ENCODE measurements around the gene SHISA7.
"Not testable (repeated sequence)": the region's sequence is repeated elsewhere in the genome, so short reads cannot be mapped to it uniquely, and the experiment has no call there.

Gene SHISA7

GRCh38 chr19:55408533-55408872 lies 34.6 kb downstream of the SHISA7 start:
- no peak for DNase-seq

- DNase-seq, result peak; percentile 99
Observed at GRCh38 chr19:55407800-55408532, 35.1 kb downstream of the SHISA7 start.

- DNase-seq, result not testable (repeated sequence)
Observed at GRCh38 chr19:55407550-55407799, 35.6 kb downstream of the SHISA7 start, which contains the start of gene UBE2S. Gene UBE2S (minus strand): TSS chr19:55407788. CDS start chr19:55407589, 199 bp downstream.

- DNase-seq, result no peak
Observed at GRCh38 chr19:55406826-55407549, 36.1 kb downstream of the SHISA7 start.

DNA sequence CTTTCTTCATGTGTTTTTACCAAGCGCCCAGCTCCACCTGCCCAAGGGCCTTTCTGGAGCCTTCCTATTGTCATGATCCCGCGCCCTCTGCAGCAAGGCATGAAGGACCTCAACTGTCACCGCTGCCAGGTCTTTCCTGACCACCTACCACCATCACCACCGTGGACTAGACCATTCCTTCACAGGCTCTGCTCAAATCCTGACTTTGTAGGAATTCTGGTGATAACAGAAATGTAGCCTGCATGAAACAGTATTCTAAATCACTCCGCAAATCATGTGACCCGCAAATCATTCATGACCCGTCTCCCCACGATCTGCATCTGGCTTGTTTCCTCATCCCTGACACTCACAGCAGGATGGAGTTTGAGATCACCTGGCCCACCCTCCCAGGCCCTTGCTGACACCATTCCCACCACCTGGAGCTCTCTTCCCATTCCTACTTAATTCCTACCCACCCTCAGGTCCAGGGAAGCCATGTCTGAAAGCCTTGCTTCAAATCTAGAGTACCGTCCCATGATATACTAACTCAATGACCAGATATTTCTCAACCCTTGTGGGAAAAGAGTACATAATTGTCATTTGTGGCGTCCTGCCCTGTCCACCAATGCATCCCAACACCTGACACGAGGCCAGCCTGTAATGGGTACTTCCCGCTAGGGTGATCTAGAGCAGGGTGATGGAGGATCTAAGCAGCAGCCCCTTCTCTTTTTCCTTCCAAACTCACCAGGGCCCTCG lies 36.8 kb downstream of the SHISA7 start:
- no peak for DNase-seq

DNA sequence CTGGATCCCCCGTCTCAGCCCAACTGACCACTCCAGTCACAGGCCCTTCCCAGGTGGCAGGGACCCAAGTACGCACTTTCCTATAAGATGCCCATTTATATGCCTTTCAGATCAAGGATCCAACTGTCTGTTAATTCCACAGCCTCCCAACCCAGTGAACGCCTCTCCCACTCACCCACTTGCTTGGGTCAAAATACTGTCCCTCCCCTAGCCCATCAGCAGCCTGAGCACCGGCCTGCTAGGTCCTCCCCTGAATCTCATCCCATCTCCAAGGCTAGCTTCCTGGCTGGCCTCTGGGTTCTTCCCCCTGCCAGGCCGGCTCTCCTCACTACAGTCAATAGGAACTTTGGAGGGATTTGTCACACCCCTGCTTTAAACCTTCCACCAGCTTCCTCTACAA lies 37.5 kb downstream of the SHISA7 start:
- no peak for DNase-seq

DNA sequence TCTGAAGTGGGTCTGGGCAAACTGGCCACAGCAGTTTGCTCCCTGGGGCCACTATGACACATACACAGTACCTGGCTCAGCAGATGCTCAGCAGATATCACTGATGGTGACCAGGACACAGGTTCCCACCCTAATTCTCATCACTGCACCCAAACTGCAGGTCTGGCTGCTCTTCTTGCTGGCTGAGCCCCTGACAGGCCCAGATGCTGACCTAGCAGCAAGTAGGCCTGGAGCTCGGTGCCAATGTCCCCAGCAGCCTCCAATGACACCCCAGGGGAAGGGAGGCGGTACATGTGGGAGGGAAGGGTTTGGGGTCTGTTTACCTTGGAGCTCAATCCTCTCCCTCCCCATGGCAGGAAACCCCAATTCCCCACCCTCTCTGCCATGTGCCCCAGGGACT lies 40.6 kb downstream of the SHISA7 start:
- DNase-seq, result no peak

- DNase-seq, result not testable (repeated sequence)
Observed at GRCh38 chr19:55401390-55401789, 41.7 kb downstream of the SHISA7 start.

DNA sequence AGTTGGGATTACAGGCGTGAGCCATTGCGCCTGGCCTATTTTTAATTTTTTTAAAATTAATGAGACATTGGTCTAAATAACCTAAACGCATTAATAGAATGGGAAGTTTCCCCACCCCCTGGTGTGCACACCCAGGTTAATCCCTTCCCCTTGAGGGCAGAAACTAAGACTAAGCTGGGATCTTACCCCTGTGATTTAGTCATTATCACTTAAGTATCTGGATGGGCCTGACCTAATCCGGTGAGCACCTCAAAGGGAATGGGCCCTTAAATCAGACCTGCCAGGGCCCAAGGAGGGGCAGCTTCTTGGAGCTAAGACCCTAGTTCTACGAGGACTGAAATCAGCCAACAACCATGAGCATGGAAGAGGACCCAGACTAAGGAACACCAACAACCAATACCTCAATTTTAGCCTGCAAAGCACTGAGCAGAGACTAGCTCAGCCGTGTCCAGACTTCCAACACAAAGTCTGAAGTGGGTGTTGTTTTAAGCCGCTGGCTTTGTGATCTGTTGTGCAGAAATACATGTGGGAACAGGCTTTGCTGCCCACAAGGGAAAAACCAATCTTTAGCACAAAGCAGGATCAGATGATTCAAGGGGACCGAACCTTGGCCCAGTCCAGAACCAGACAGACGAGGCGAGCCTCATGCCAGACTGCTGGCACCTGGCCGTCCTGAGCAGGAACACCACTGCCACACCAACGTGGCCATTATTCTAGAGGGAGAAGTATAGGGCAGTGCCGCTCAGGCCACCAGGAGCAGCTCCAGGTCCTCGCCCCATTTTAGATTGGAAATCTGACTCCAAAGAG lies 42.6 kb downstream of the SHISA7 start:
- DNase-seq, result no peak

GRCh38 chr19:55398200-55398925 lies 44.7 kb downstream of the SHISA7 start:
- no peak for DNase-seq

- DNase-seq, result no peak
Observed at GRCh38 chr19:55392820-55393761, 50.0 kb downstream of the SHISA7 start.

- DNase-seq, result no peak
Observed at GRCh38 chr19:55391702-55392615, 51.1 kb downstream of the SHISA7 start.

DNA sequence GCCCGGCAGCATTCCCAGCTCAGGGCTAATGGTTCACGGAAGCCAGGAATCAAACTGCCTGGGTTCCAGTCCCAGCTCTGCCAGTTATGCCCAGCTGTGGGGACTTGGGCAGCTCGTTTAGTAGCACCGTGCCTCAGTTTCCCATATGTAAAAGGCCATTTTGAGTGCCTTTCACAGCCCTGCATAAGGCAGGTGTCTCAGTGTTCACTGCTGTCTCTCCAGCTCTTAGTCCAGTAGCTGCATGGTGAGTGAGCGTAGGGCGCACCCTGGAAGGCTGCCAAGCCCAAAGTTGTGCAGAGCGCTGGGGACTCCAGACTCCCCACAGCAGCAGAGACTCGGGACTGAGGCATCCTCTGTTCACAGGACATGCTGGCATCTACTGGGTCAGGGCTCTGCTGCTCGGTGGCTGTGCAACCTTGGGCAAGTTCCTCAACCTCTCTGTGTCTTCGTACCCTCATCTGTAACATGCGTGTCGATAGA lies 51.9 kb downstream of the SHISA7 start:
- DNase-seq, result no peak

GRCh38 chr19:55390461-55390880 lies 52.6 kb downstream of the SHISA7 start:
- DNase-seq, result no peak

DNA sequence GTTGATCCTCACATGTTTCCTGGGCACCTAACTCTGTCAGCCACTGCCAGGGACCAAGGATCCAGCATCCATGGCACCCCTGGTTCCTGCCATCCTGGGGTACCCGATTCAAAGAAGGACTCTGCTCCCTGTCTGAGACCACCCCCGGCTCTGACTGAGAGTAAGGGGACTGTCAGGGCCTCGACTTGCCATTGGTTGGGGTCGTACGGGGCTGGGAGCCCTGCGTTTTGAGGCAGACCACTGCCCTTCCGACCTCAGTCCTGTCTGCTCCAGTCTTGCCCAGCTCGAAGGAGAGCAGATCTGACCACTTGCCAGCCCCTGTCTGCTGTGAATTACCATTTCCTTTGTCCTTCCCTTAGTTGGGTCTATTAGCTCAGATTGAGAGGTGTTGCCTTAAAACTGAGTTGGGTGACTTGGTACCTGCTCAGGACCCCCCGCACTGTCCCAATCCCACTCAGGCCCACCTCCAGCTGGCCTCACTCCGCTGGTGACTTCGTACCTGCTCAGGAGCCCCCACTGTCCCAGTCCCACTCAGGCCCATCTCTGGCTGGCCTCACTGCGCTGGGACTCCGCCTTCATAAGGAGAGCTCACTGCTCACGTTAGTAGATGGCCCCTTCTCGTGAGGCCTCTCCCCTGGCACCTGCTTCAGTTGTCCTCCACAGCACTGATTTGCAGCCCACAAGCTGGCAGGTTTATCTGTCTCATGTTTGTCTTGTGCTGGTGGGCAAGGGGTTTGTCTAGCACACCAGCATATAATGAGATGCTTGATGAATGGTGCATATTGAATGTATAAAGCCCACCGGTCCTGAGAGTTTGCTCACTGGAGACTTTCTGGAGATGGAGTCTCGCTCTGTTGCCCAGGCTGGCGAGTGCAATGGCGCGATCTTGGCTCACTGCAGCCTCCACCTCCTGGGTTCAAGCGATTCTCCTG lies 53.4 kb downstream of the SHISA7 start:
- DNase-seq, result no peak

- no peak for DNase-seq
Observed at GRCh38 chr19:55387736-55388497, 55.2 kb downstream of the SHISA7 start.

- no peak for DNase-seq
Observed at GRCh38 chr19:55386493-55386971, 56.6 kb downstream of the SHISA7 start.

Data from CD4-positive, alpha-beta T cell treated with Interleukin-12 subunit alpha and Interleukin-12 subunit beta, for 1 hour (primary cell).